PC-3 (cell line): Measurements from ENCODE around the gene SNX17.
A peak's percentile ranks its signal among the peaks of the same experiment; 100 is the strongest.

Source experiments
- EZH2 ChIP-seq: fragments of 300-600 bp; sonication (generic); IDR thresholded peaks from one replicate; pipeline ENCODE4 v1.6.1; 2017; ENCODE audit warnings: antibody characterized with exemption, mild to moderate bottlenecking, low read length; ENCODE audit not compliant: unreplicated experiment
- TF ChIP-seq, protein P1 (sequence below): fragments of 300-600 bp; sonication (generic); conservative IDR thresholded peaks from 2 replicates; pipeline ENCODE4 v1.5.1; 2017; ENCODE audit warnings: antibody characterized with exemption, low read depth, mild to moderate bottlenecking, low read length

DNA sequence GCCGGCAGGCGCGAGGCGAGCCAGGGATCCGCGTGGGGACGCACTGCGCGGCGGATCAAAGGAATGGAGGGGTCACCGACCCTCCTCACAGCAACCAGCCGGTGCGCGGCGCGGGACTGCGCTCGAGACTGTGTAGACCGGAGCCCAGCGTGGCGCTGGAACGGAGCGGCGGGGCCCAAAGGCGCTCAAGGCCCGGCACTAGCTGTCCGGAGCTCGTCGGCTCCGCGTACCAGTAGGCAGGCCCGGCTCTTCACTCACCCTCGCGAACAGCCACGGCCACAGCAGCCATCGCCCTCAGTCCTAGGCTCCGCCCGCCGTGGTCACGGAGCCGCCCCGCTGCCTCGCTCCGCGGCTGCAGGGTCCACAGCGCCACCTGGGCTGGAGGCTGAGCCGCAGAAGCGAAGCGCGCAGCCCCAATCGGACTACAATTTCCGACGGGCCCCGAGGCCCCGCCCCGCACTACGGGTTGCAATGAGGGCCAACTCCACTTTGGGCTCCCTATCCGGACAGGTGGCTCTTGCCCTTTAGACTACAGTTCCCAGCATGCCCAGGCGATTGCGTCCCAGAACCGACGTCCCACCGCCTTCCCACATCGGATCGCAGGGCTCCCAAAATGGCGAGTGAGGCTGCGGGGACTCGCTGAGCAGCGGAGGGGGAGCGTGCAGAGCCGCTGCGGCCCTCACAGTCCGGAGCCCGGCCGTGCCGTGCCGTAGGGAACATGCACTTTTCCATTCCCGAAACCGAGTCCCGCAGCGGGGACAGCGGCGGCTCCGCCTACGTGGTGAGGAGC is at the start of gene SNX17, which contains the start of gene EIF2B4:
- TF ChIP-seq, protein P1, sequence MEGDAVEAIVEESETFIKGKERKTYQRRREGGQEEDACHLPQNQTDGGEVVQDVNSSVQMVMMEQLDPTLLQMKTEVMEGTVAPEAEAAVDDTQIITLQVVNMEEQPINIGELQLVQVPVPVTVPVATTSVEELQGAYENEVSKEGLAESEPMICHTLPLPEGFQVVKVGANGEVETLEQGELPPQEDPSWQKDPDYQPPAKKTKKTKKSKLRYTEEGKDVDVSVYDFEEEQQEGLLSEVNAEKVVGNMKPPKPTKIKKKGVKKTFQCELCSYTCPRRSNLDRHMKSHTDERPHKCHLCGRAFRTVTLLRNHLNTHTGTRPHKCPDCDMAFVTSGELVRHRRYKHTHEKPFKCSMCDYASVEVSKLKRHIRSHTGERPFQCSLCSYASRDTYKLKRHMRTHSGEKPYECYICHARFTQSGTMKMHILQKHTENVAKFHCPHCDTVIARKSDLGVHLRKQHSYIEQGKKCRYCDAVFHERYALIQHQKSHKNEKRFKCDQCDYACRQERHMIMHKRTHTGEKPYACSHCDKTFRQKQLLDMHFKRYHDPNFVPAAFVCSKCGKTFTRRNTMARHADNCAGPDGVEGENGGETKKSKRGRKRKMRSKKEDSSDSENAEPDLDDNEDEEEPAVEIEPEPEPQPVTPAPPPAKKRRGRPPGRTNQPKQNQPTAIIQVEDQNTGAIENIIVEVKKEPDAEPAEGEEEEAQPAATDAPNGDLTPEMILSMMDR: peak; percentile 81
- TF ChIP-seq EZH2: no peak
